Right cardiac atrium (tissue), 5 donors: ENCODE measurements around the gene CPEB4. TPM values are rescaled to one million over a fixed set of nuclear protein-coding genes. Genes with fewer than 3 reads are reported as not detected.

Source experiments
- ATAC-seq, 2 donors: fragments of 200-7000 bp; cut with Tn5 transposase; one replicate each; pipeline versions ENCODE4 v1.8.0 to v1.9.1; 2020; ENCODE audit warnings: moderate library complexity in 2 of 2, mild to moderate bottlenecking in 1 of 2
- DNase-seq, 3 donors: peaks; one replicate each; pipeline ENCODE4 v3.0.0-alpha.2; 2020
- H3K27ac ChIP-seq: one replicate; pipeline ENCODE4 v1.5.1; 2013; ENCODE audit warnings: mild to moderate bottlenecking, low read length, control low read depth, moderate library complexity
- H3K27me3 ChIP-seq: one replicate; pipeline ENCODE4 v1.6.1; 2013; ENCODE audit not compliant: control insufficient read depth, insufficient read depth
- H3K4me1 ChIP-seq: one replicate; pipeline ENCODE4 v1.6.1; 2013; ENCODE audit warnings: low read length; ENCODE audit not compliant: control insufficient read depth, insufficient read depth
- H3K4me3 ChIP-seq: one replicate; pipeline ENCODE4 v1.5.1; 2013; ENCODE audit warnings: low read length, control low read depth
- H3K9me3 ChIP-seq: one replicate; pipeline ENCODE4 v1.6.1; 2013; ENCODE audit warnings: low read length; ENCODE audit not compliant: control insufficient read depth
- WGBS: extraction: QIAGEN DNeasy Blood & Tissue Kit; methylation state at CpG from one replicate; pipeline ENCODE4 v1.1.7; 2013; 5-methylcytosine and 5-hydroxymethylcytosine counted together
- intact Hi-C, 4 donors: fragments of 100-400 bp; cut with DNase I; formaldehyde crosslinking; loops; one replicate each; pipeline versions ENCODE4 v1.11.0 to v1.14.0; 2022 to 2023
- polyA plus RNA-seq: library from polyadenylated mRNA; stranded (reverse); fragments of 200-250 nt; gene quantifications from one replicate; pipeline ENCODE4 v1.2.3, GENCODE V29; 2013
- total RNA-seq, 4 donors: library from RNA; stranded (reverse); fragmentation: NEBNext Ultra II Directional; extraction: Animal tissue kit (Norgen Biotek cat#: 25700); gene quantifications; one replicate each; pipeline ENCODE4 v1.2.1, GENCODE V29; 2021
- donor health status: healthy with polysubstance abuse.
- donor health status: DM: no; HTN: yes; CAD: no.
- donor health status: DM: no; HTN: no; CAD: no.
- donor health status: DM: no; HTN: yes; CAD: no; lungs with severe emphysema.
- donor health status: DM: yes; HTN: yes; CAD: no.

Gene CPEB4
- total and polyA plus RNA-seq, 5 donors = 23.9 to 152 (median 97.2) TPM

- intact Hi-C loops = no loop called here
- Histone ChIP-seq H3K27me3 (no peaks in the 10 kb centered on the region), H3K4me1 (peaks cover 3% of the 10 kb centered on the region), H3K27ac (no peak overlapping the region), H3K9me3 (no peaks in the 10 kb centered on the region), H3K4me3 (no peak overlapping the region)
- ATAC-seq (no peak), DNase-seq (no peak)
- whole genome bisulfite sequencing = 92% methylated on average over 4 of the region's 4 CpGs
Measured at GRCh38 chr5:173873306-173873922, 14.7 kb upstream of the CPEB4 start.

DNA sequence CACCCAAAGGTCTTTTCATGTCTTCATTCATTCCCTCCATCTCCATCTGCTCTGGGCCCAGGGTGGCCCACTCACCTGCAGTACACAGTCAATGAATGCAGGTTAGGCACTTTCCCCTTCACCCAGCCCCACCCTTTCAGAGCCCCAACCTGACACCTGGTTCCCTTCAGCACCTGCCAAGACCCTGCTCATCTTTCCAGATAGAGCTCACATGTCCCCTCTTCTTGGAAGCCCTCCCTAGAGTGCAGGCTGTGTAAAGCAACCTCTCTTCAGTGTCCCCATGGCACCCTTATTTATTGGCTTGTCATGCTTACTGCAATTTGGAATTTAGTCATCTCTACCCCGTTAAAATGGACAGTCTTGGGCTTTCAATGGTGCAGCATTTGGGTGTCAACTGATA is 13.0 kb upstream of the CPEB4 start:
- no peak for DNase-seq
- 72% methylated on average over 1 of the region's 1 CpG for WGBS
- intact Hi-C loops = no loop called here
- Histone ChIP-seq H3K27ac (no peak overlapping the region), H3K4me3 (no peak overlapping the region), H3K4me1 (peaks cover 3% of the 10 kb centered on the region), H3K27me3 (no peaks in the 10 kb centered on the region), H3K9me3 (no peaks in the 10 kb centered on the region)
- no peak for ATAC-seq

GRCh38 chr5:173878224-173878967 is 9.8 kb upstream of the CPEB4 start:
- peak overlapping the region; percentile 87 for H3K27ac ChIP-seq
- H3K27me3 ChIP-seq = no peaks in the 10 kb centered on the region
- ATAC-seq = peak; percentile 79 to 91
- DNase-seq = peak; percentile 58 to 80 (median 72)
- H3K4me3 ChIP-seq = no peak overlapping the region
- 48% methylated on average over 5 of the region's 5 CpGs for WGBS
- no peaks in the 10 kb centered on the region for H3K9me3 ChIP-seq
- intact Hi-C loops = no loop called here
- H3K4me1 ChIP-seq = peaks cover 3% of the 10 kb centered on the region

DNA sequence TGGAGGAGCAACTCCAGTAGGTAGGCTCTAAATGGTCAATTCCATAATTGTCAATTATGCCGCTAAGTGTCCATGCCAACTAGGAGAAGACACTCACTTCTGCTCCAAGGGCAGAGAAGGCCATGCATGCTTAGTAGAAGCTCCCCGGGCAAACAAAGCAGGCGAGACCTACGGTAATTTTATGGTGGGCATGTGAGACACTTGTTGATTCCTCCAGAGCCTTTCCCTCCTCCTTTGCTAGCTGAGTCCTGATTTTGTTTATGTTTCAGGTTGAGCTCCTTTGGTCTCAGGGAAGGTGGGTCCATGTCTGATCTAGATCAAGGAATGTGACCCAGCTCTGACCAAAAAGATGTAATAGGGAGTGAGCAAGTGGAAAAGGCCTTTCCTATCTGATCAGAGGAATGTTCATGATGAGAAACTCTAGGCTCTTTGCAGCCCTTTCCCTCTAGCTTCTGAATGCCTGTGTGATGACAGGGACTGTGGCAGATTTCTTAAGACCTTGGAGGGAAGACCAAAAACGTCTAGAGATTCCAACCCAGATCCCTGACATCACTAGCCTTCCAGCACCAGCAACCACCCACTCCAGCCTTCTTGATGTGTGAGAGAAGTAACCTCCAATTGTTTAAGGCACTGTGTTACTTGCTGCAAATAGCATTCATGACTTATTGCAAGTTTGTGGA is 7.7 kb upstream of the CPEB4 start:
- no peaks in the 10 kb centered on the region for H3K27me3 ChIP-seq

GRCh38 chr5:173881811-173882575 is 6.2 kb upstream of the CPEB4 start:
- 95% methylated on average over 6 of the region's 6 CpGs for WGBS
- ATAC-seq = no peak
- intact Hi-C loops = loop anchor here in 2 of 4 donors (10.0 kb wide), 3 partner anchors 117 to 267 kb away; partner anchors contain the start of gene BOD1 (in 1 of the 2)

More for the DNA sequence above, 7.7 kb upstream of the CPEB4 start:
- H3K9me3 ChIP-seq = no peaks in the 10 kb centered on the region
- WGBS = 84% methylated on average over 5 of the region's 5 CpGs
- no peak for ATAC-seq
- H3K4me1 ChIP-seq = peaks cover 5% of the 10 kb centered on the region
- intact Hi-C loops = loop anchor here in 2 of 4 donors (10.0 kb wide), 3 partner anchors 116 to 266 kb away; partner anchors contain the start of gene BOD1 (in 1 of the 2)
- no peak overlapping the region for H3K4me3 ChIP-seq
- H3K27ac ChIP-seq = no peak overlapping the region
- DNase-seq = no peak

GRCh38 chr5:173882632-173883031 is 5.5 kb upstream of the CPEB4 start:
- Histone ChIP-seq H3K27me3 (no peaks in the 10 kb centered on the region), H3K27ac (no peak overlapping the region), H3K4me1 (peaks cover 5% of the 10 kb centered on the region), H3K9me3 (no peaks in the 10 kb centered on the region), H3K4me3 (no peak overlapping the region)
- DNase-seq (no peak), ATAC-seq (no peak)
- intact Hi-C loops = loop anchor here in 2 of 4 donors (10.0 kb wide), 3 partner anchors 118 to 268 kb away; partner anchors contain the start of gene BOD1 (in 1 of the 2)

More at GRCh38 chr5:173881811-173882575, 6.2 kb upstream of the CPEB4 start:
- no peak for DNase-seq
- Histone ChIP-seq H3K27ac (no peak overlapping the region), H3K27me3 (no peaks in the 10 kb centered on the region), H3K4me1 (peaks cover 5% of the 10 kb centered on the region), H3K4me3 (no peak overlapping the region), H3K9me3 (no peaks in the 10 kb centered on the region)

DNA sequence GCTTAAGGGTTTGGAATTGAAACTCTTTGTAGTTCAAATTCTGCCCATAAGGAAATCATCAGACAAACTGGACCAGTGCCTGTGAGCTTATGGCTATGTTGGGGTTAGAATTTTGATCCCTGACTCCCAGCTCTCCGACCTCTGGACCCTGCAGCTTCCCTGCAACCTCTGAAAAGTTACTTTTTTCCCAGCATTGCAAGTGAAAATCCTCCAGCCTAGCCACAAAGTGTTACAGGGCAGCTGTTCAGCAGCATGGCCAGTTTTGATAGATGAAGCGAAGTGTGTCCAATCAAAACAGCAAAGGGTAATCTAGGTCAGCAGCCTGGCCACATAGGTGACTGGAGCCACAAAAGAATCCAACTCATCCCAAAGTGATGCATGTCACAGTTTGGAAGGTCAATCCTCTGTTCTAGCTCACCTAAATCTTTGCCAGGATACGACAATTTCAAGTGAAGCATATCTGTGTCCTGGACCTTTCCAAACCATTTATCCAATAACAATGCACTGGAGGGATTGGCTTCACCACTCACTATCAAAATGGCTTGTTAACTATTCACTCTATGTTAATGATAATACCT is 4.7 kb upstream of the CPEB4 start:
- peaks cover 2% of the 10 kb centered on the region for H3K4me1 ChIP-seq
- H3K4me3 ChIP-seq = no peak overlapping the region
- intact Hi-C loops = loop anchor here in 2 of 4 donors (10.0 kb wide), 3 partner anchors 119 to 269 kb away; partner anchors contain the start of gene BOD1 (in 1 of the 2)
- no peak overlapping the region for H3K27ac ChIP-seq
- DNase-seq (no peak), ATAC-seq (no peak)
- H3K27me3 ChIP-seq = no peaks in the 10 kb centered on the region
- 73% methylated on average over 3 of the region's 3 CpGs for WGBS
- no peaks in the 10 kb centered on the region for H3K9me3 ChIP-seq

- Histone ChIP-seq H3K27ac (no peak overlapping the region), H3K4me3 (no peak overlapping the region), H3K4me1 (peaks cover 2% of the 10 kb centered on the region), H3K9me3 (no peaks in the 10 kb centered on the region), H3K27me3 (no peaks in the 10 kb centered on the region)
- intact Hi-C loops = loop anchor here in 2 of 4 donors (5.0 to 10.0 kb wide), 4 partner anchors 88 to 270 kb away; partner anchors contain the start of gene BOD1 (in 1 of the 2)
- ATAC-seq = no peak
- no peak for DNase-seq
- WGBS = 69% methylated on average over 2 of the region's 2 CpGs
Measured at GRCh38 chr5:173884402-173885053, 3.6 kb upstream of the CPEB4 start.

- intact Hi-C loops = loop anchor here in 2 of 4 donors (5.0 to 10.0 kb wide), 4 partner anchors 87 to 270 kb away; partner anchors contain the start of gene BOD1 (in 1 of the 2)
- Histone ChIP-seq H3K4me1 (peaks cover 6% of the 10 kb centered on the region), H3K4me3 (no peak overlapping the region), H3K27me3 (no peaks in the 10 kb centered on the region), H3K27ac (peak overlapping the region; percentile 38), H3K9me3 (no peaks in the 10 kb centered on the region)
- 83% methylated on average over 1 of the region's 1 CpG for WGBS
- ATAC-seq = no peak
- no peak for DNase-seq
Measured at GRCh38 chr5:173885054-173885443, 3.1 kb upstream of the CPEB4 start.
